ENCODE measurements around the gene FADS1.

Gene FADS1

DNA sequence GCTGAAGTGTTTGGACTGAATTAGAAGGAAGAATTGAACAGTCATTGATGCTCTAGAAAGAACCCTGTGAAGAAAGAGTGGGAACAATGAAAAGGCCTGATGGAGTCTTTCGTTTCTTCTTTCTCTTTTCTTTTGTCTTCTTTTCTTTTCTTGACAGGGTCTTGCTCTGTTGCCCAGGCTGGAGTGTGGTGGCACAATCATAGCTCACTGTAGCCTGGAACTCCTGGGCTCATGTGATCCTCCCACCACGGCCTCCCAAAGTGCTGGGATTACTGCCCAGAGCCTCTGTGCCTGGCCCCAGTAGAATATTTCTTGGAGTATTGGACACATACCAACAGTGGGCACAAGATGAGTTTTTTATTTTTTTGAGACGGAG is 23.0 kb downstream of the FADS1 start:
- DNase-seq: no peak

DNA sequence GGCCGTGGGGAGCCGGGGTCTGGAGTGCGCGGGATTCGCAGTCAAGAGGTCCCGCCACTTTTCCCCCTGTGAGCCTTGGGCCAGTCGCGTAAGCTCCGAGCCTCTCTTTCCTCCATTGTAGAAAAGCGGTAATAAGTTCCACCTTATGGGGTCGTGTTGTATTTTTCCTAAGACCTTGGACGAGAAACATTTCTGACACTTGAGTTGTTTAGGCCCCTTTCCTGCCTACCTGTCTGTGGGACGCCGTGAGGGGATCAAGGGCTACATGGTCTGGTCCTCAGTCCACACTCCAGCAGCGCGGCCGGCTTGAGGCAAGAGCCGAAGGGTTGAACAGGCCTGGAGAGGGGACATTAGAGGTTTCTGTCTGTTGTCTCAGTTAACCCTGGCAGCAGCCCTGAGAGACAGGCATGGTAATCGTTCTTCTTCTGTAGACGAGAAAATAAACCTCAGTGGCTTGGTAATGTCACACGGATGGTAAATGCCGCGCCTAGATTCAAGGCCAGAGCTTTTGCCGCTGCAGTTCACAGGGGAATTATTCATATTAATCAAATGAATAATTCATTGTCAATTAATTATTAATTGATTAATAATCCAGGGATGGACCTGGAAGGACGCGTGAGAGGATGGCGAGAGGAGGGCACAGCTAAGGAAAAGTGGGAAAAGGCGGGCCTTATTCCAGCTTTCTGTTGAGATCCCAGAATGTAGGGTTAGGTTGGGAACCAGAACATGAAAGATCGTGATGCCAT is 23.5 kb downstream of the FADS1 start:
- DNase-seq: peak; percentile 60

DNA sequence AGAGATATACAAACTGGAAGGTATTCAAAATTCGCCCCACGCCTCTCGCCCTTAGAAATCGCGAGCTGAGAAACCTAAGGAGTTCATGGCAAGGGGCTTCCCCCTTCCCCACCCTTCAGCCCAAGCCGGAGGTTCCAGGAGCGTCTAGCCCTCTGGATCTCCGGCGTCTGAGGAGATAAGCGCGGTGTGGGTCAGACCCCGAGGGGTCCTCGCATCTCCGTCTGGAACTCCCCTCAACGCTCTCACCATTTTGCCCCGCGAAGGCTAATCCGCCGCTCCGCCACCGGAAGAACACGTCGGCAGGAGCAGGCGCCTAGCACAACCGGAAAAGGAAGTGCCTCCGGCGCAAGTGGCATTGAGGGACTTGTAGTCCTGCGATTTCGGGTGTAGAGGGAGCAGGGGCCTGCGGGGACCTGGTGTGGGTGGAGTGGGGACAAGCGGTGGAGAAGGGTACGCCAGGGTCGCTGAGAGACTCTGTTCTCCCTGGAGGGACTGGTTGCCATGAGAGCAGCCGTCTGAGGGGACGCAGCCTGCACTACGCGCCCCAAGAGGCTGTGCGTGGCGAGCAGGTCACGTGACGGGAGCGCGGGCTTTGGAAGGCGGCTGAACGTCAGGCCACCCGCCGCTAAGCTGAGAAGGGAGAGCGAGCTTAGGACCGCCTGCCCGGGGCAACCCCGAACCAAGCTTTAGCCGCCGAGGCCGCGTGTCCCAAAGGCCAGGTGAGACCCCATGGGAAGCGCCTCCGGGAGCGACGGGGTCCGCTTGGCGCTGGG is 24.3 kb downstream of the FADS1 start, which contains the start of the genes FEN1 and TMEM258:
Gene FEN1 (plus strand): TSS at position 602 of the 773 bp plus-strand sequence. CDS start 2,451 bp downstream, outside the sequence.
Gene TMEM258 (minus strand): TSS at position 290 of the 773 bp plus-strand sequence. CDS start 41 bp downstream, at position 249.
- peak; percentile 96 for DNase-seq

DNA sequence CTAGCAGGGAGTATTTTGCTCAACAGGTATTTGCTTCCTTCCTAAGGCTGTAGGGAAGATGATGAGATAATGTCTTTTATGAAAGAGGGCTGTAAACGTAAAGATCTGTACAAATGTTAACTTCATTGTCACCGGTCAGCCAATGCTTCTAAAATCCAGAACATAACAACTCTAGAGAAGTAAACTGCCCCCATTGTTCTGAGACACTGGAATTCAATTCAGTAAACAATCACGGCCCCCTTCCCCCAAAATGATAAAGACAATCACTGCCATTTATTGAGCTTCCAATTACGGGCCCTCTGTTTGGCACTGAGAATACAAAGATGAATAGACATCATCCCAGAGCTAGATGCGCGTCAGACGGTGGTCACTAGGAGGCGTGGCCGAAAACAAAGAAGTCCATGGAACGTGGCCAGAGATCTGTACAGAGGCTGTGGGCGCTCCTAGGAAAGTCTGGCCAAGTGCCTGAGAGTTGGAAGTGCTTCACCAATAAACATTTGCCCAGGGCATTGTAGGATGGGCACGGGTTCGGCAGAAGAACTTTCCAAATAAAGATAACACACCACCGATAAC is 25.0 kb downstream of the FADS1 start:
- peak; percentile 81 for DNase-seq

DNA sequence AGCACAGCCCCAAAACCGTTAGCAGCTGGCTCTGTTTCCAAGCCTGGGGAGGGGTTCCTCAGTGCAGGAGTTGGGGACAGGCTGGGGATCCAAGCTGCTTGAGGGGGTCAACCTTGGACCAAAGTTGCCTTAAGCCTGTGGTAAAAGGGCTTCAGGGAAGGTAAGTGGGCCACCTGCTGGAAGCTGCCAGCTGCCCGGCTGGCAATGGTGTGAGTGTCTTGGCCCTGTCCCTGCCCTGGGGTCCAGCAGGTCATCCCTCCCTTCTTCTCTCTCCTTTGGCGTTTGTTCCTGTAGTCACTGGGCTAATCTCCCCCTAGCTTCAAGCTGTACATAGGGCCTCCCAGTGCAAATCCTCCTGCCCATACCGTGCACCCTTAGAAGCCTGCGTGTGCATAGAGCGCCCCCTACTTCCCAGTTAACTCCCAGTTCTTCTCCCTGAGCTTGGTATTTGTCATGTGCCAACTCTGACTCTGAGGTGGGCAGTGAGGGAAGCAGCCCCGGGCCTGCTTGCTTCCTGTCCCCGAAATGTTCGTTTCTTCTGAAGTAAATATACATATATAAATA is 28.8 kb downstream of the FADS1 start:
- DNase-seq: peak; percentile 65

DNA sequence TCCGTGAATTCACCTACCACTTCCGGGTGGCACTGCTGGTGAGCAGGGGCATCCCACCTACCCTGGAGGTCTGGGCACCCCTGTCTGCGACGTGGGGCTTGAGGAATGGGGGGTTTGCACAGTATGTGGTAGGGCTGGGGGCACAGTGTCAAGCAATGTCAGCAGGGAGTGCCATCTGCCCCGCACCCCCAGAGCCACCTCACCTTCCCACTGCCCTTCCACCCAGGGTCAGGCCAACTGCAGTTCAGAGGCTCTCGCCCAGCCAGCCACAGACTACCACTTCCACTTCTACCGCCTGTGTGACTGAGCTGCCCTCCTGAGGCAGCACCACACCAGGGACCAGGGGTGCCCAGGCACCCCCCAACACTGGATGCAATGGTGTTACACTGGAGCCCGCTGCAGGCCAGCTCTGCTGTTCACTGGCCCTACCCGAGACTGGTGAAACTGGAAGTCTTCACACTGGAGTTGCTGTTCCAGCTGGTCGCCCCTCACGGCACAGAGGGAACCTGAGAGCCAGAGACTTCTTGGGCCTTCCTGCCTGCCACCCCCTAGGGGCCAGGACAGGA is 30.9 kb downstream of the FADS1 start:
- DNase-seq: no peak

DNA sequence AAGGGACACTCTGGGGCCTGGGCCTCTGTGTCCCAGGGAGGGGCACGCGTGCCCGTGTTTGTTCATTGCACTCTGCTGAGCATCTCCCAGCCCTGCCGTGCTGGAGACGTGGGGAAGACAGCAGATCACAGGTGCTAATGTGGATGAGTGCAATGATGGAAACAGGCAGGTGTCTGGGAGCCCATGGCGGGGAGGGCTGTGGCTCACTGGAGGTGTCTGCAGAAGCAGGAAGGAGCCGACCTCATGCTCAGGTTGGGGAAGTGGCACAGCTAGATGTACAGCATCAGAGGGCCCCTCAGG is 32.3 kb downstream of the FADS1 start:
- no peak for DNase-seq

DNA sequence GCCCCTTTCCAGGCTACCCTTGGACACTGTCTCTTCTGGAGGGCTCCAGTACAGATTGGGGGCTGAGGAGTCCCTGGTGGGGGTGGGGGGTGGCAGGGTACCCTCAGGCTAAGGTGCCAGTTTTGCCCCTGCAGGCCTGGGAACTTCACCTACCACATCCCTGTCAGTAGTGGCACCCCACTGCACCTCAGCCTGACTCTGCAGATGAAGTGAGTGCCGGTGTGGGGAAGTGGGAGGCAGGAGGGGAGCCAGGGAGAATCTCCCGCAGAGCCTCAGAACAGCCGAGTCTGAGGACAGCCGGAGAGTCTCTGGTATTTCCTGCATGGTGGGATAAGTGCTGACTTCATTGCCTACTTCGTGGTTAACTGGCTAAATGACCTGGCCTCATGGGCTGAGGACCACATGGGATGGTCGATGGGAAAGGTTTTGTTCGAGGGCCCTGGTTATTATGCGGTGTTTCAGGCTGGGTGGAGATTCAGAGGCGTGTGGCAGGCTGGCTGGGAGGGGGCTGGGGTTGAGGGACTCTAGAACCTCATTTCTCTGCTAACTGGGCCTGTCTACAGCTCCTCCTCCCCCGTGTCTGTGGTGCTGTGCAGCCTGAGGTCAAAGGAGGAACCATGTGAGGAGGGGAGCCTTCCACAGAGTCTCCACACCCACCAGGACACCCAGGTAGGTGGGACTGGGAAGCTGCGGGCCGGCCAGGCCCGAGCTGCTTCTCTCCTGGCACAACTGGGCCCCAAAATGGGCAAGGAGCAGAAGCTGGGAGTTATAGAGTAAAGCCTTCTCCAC is 32.9 kb downstream of the FADS1 start:
- no peak for DNase-seq

DNA sequence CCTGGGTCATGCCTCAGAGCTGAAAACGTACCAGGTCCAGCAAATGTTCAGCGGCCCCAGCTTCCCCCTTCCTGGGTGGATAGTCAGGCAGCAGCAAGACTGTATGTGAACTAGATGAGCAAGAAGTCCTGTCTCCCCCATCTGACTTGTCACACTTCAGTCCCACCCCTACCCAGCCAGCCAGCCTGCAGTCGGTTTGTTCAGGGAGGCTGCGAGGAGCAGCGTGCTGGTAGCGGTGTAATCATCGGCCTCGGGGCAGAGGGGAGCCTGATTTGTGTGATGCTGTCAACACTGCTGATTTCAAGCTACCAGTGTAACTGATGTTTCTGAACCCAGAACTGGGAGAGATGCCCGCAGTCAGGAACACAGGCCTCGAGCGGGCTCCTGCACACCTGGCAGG is 34.0 kb downstream of the FADS1 start:
- no peak for DNase-seq

DNA sequence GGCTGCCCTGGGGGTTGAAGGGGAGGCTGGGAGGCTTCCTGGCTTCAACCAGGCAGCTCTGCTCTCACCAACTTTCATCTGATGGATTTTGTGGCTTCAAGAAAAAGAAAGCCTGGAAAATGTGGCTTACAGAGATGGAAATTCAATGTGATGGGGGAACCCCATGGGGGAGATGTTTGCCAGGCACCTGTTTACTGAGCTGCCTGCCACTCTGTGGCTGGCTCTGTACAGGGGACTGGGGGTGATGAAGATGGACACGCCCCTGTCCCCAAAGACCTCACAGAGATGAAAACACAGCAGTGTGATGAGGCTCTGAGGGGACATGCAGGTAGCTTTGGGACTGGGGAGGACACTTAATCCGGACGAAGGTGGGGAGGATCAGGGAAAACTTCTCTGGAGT is 34.5 kb downstream of the FADS1 start:
- DNase-seq: no peak

DNA sequence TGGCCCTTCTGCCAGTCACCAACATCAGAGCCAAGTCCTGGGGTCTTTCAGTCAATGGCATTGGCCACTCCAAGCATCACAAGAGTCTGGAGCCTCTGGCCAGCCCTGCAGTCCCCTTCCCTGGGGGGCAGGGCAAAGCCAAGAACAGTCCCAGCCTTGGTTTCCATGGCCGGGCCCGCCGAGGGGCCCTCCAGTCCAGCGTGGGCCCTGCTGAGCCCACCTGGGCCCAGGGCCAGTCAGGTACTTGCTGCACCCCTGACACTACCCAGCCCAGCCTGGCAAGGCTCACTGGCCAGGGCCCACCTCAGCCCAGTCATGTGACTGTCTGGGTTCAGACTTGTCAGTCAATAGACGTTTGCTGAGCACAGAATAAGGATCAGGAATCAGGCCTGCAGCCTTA is 35.2 kb downstream of the FADS1 start:
- DNase-seq: no peak

DNA sequence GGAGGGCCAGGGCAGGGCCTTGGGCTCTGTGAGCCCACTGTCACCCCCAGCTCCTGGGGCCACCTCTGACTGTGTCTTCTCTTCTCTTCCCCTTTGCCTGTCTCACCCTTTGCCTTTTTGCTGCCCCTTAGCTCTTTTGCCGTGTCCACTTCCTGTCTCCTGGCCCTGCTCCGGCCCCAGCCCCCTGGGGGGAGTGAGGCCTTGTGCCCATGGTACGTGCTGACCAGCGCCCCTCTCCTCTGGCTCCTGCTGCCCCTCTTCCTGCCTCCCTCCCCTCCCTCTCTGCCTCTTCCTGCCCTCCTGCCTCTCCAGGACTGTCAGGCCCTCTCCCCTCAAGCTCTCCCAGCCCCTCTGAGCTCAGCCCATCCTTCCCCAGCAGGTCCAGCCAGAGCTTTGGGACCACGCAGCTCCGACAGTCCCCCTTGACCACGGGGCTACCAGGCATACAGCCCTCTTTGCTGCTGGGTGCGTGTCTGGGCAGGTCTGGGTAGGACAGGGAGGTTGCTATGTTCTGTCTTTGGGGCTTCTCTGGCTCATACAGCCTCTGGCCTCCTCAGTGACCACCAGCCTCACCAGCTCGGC is 36.1 kb downstream of the FADS1 start:
- DNase-seq: no peak

DNA sequence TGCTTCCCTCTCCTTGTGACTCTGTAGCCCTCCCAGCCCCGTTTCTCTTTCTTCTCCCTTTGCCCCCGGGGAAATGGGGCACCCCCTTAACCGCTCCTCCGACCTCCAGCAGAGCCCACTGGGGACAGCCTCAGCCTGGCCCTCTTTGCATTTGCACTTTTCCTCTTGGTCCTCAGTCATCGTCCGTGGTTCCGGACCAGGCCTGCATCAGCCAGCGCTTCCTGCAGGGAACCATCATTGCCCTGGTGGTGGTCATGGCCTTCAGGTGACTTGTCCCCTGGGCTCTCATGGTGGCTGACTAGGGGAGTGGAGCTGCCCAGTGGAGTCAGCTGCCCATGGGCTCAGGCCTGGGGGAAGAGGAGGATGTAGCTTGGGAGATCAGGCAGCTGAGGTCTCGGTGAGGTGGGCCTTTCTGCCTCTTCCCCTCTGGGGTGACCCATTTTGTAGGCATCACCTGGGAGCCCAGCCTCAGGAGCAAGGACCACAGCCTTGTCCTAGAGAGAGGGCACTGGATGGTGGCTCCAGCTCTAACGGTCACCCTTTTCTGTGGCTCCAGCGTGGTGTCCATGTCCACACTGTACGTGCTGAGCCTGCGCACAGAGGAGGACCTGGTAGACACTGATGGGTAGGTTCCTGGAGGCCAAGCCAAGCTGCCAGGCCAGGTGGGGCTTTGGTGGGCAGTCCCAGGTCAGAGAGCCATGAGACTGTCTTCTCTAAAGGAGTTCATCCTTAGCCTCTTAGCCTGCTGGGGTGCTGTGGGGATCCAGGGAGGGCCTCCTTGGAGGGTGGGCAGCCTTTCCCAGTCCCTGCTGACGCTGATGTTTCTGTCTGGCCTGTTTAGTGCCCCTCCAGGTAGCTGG is 36.9 kb downstream of the FADS1 start:
- no peak for DNase-seq

DNA sequence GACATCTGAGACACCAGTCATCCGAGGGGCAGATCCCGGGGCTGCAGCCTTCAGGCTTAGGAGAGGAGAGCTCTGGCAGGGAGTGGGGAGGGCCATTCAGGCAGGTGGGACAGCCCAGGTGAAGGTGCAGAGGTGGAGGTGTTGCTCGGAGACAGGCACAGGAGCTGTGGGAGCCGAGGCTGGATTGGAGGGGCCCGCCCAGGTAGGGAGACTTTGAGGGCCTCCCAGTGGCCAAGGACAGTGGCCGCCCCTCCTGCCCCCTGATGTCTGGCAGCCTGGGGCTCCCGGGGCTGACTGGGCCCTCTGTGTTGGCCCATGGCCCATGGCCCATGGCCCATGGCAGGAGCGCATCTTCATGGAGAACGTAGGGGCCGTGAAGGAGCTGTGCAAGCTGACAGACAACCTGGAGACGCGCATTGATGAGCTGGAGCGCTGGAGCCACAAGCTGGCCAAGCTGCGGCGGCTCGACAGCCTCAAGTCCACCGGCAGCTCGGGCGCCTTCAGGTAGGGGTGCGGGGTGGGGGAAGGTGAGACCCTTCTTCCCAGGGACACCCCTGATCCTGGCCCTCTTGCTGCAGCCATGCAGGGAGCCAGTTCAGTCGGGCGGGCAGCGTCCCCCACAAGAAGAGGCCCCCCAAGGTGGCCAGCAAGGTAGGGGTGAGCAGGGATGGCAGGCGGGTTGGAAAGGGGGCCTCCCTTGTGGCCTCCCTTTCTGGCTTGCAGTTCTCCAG is 37.7 kb downstream of the FADS1 start:
- DNase-seq: no peak

DNA sequence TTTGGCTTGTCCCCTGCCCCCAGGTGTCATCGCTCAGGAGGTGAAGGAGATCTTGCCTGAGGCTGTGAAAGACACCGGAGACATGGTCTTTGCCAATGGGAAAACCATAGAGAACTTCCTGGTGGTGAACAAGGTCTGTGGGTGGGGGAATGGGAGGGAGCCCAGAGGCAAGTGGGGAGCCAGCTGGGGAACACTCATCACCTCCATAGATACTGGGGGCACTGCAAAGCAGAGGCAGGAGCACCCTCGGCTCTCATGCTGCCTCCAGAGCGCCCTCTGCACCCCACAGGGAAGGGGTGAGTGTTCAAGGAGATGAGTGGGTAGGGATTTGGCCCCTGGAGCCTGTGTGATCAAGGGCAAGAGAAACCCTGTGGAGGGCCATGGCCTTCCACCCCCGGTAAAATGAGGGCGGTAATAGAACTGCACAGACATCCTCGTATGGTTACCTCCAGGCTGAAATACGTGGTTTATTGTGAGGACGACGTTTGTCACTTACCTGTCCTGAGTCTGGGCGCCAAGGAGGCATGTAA is 38.4 kb downstream of the FADS1 start:
- DNase-seq: no peak

DNA sequence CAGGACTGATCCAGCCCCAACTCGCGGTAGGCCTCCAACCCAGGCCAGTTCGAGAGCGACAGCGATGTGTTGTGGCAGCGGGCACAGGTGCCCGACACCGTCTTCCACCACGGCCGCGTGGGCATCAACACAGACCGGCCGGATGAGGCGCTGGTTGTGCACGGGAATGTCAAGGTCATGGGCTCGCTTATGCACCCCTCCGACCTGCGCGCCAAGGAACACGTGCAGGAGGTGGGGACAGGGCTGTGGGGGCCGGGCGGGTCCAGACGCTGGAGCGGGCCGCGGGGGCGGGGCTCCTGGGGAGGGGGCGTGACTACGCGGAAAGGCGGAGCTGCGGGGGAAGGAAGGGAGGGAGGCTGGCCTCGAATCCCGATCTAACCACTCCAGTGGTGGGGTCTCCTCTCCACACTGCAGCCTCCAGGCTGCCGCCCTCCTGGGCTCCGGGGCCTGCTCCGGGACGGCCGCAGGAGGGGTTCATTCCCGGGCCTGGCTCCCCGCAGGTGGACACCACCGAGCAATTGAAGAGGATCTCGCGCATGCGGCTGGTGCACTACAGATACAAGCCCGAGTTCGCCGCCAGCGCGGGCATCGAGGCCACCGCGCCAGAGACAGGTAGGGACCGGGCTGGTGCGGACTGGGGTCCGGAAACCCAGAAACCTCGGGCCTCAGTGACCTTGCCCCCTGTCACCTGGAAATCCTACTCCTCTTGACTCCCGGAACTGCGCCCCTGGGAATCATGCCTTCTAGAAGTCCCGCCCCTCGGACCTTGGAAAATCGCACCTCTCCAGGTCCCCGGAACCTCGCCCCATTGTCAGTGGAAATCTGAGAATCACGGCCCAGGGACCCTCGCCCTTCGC is 39.3 kb downstream of the FADS1 start:
- peak; percentile 10 for DNase-seq

DNA sequence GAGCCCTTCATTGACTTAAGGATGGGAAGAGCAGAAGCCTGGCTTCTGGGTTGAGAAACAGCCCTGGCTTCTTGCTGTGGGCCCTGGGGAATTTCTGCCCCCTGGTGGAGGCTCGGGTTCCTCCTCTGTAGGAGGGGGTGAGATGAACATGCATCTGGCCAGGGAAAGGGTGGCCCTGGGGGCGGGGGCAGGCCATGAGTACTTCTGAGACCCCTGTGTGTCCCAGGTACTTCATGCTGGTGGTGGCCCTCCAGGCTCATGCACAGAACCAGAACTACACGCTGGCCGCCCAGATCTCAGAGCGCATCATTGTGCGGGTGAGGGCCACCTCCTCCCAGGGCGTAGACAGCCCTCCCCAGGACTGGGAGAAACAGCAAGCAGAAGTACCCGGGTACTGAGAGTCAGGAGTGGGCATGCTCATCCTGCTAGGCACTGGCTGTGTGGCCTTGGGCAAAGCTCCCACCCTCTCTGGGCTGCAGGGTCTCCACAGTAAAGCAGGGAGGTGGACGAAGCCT is 40.2 kb downstream of the FADS1 start:
- DNase-seq: peak; percentile 84

DNA sequence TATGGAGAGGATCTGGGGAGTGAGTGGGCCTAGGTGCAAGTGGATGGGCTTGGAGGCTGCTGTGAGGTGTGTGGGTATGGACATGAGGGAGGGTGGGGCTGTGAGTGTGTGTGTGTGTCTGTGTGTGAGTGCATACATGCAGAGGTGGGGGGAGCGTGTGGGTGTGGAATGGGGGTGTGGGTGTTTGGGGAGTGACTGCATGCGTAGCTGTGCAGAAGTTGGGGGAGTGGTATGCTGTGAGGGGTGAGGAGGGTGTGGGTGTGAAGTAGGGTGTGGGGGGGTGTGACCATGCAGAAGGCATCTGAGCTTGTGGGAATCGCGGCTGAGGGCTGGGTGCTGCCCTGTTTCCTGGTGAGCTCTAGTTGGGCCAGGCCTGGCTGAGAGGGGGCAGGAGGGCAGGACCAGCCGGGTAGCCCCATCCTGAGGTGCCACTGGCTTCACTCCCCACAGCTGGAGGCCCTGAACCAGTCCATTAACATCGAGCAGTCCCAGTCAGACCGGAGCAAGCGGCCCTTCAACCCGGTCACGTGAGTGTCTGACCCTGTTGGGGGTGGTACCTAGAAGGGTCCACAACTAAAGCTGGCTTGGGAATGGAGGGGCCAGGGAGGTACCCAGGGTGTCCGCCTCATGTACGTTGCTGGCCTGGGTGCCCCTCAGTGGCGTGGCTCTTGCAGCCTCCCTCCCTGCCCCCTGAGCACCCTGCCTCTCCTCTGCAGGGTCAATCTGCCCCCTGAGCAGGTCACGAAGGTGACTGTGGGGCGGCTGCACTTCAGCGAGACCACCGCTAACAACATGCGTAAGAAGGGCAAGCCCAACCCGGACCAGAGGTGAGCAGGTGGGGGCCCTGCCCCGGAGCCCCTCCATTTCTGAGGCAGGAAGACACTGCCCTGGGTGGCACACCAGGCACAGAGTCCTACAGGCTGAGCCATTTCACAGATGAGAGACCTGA is 40.9 kb downstream of the FADS1 start:
- no peak for DNase-seq

Data from OCI-M1 (cell line).